ENCODE results near the gene PLCB3.

PLCB3 gene

GRCh38 chr11:64267207-64267945 lies 16.0 kb downstream of the PLCB3 start:
- Histone ChIP-seq H3K36me3 (ENCODE audit: insufficient read depth, low read length) (no peaks in the 10 kb centered on the region; the same call in none of the 2 replicates), H3K9ac (ENCODE audit: low read depth, low read length) (no peak overlapping the region), H3K4me1 (ENCODE audit: insufficient read depth, low read length) (peaks cover 14% of the 10 kb centered on the region; the same call in 1 of the 2 replicates), H3K9me3 (ENCODE audit: control insufficient read depth, insufficient read depth, low read length) (no peaks in the 10 kb centered on the region)

- Histone ChIP-seq H3K9me3 (ENCODE audit: control insufficient read depth, insufficient read depth, low read length) (no peaks in the 10 kb centered on the region), H3K4me1 (ENCODE audit: insufficient read depth, low read length) (peaks cover 12% of the 10 kb centered on the region; the same call in 1 of the 2 replicates), H3K36me3 (ENCODE audit: insufficient read depth, low read length) (no peaks in the 10 kb centered on the region; the same call in 1 of the 2 replicates), H3K9ac (ENCODE audit: low read depth, low read length) (peak overlapping the region; percentile 88)
Measured at GRCh38 chr11:64268025-64268892, 16.9 kb downstream of the PLCB3 start.

GRCh38 chr11:64268893-64269539 lies 17.7 kb downstream of the PLCB3 start:
- H3K36me3 ChIP-seq (ENCODE audit: insufficient read depth, low read length): no peaks in the 10 kb centered on the region; the same call in 1 of the 2 replicates
- peaks cover 5% of the 10 kb centered on the region; the same call in 1 of the 2 replicates for H3K4me1 ChIP-seq (ENCODE audit: insufficient read depth, low read length)
- no peaks in the 10 kb centered on the region for H3K9me3 ChIP-seq (ENCODE audit: control insufficient read depth, insufficient read depth, low read length)
- peak overlapping the region; percentile 88 for H3K9ac ChIP-seq (ENCODE audit: low read depth, low read length)

GRCh38 chr11:64269540-64270220 lies 18.4 kb downstream of the PLCB3 start:
- peaks cover 5% of the 10 kb centered on the region; the same call in 1 of the 2 replicates for H3K4me1 ChIP-seq (ENCODE audit: insufficient read depth, low read length)
- H3K9ac ChIP-seq (ENCODE audit: low read depth, low read length): peak overlapping the region; percentile 88
- no peaks in the 10 kb centered on the region for H3K9me3 ChIP-seq (ENCODE audit: control insufficient read depth, insufficient read depth, low read length)
- no peaks in the 10 kb centered on the region; the same call in 1 of the 2 replicates for H3K36me3 ChIP-seq (ENCODE audit: insufficient read depth, low read length)

GRCh38 chr11:64275031-64275800 lies 23.9 kb downstream of the PLCB3 start:
- Histone ChIP-seq H3K9ac (ENCODE audit: low read depth, low read length) (no peak overlapping the region), H3K36me3 (ENCODE audit: insufficient read depth, low read length) (no peaks in the 10 kb centered on the region)

GRCh38 chr11:64275841-64276240 lies 24.5 kb downstream of the PLCB3 start:
- H3K36me3 ChIP-seq (ENCODE audit: insufficient read depth, low read length): no peaks in the 10 kb centered on the region
- H3K4me1 ChIP-seq (ENCODE audit: insufficient read depth, low read length): peaks cover 8% of the 10 kb centered on the region; the same call in 1 of the 2 replicates
- no peak overlapping the region for H3K9ac ChIP-seq (ENCODE audit: low read depth, low read length)
- no peaks in the 10 kb centered on the region for H3K9me3 ChIP-seq (ENCODE audit: control insufficient read depth, insufficient read depth, low read length)

More at GRCh38 chr11:64275031-64275800, 23.9 kb downstream of the PLCB3 start:
- Histone ChIP-seq H3K9me3 (ENCODE audit: control insufficient read depth, insufficient read depth, low read length) (no peaks in the 10 kb centered on the region), H3K4me1 (ENCODE audit: insufficient read depth, low read length) (peaks cover 8% of the 10 kb centered on the region; the same call in 1 of the 2 replicates)

- Histone ChIP-seq H3K9me3 (ENCODE audit: control insufficient read depth, insufficient read depth, low read length) (no peaks in the 10 kb centered on the region), H3K36me3 (ENCODE audit: insufficient read depth, low read length) (no peaks in the 10 kb centered on the region), H3K4me1 (ENCODE audit: insufficient read depth, low read length) (peaks cover 8% of the 10 kb centered on the region; the same call in 1 of the 2 replicates), H3K9ac (ENCODE audit: low read depth, low read length) (no peak overlapping the region)
Measured at GRCh38 chr11:64276653-64277431, 25.5 kb downstream of the PLCB3 start.

- H3K36me3 ChIP-seq (ENCODE audit: insufficient read depth, low read length): no peaks in the 10 kb centered on the region; the same call in 1 of the 2 replicates
- H3K4me1 ChIP-seq (ENCODE audit: insufficient read depth, low read length): peaks cover 8% of the 10 kb centered on the region; the same call in 1 of the 2 replicates
- no peak overlapping the region for H3K9ac ChIP-seq (ENCODE audit: low read depth, low read length)
- no peaks in the 10 kb centered on the region for H3K9me3 ChIP-seq (ENCODE audit: control insufficient read depth, insufficient read depth, low read length)
Measured at GRCh38 chr11:64278576-64279190, 27.4 kb downstream of the PLCB3 start.

- H3K9ac ChIP-seq (ENCODE audit: low read depth, low read length): no peak overlapping the region
- H3K9me3 ChIP-seq (ENCODE audit: control insufficient read depth, insufficient read depth, low read length): no peaks in the 10 kb centered on the region
- H3K36me3 ChIP-seq (ENCODE audit: insufficient read depth, low read length): no peaks in the 10 kb centered on the region; the same call in 1 of the 2 replicates
- H3K4me1 ChIP-seq (ENCODE audit: insufficient read depth, low read length): peaks cover 4% of the 10 kb centered on the region; the same call in 1 of the 2 replicates
Measured at GRCh38 chr11:64281957-64282770, 30.8 kb downstream of the PLCB3 start.

- no peaks in the 10 kb centered on the region for H3K9me3 ChIP-seq (ENCODE audit: control insufficient read depth, insufficient read depth, low read length)
- 0 out of 2 replicates have a peak, but pooled peaks cover 4% of the 10 kb centered on the region for H3K4me1 ChIP-seq (ENCODE audit: insufficient read depth, low read length)
- no peaks in the 10 kb centered on the region; the same call in 1 of the 2 replicates for H3K36me3 ChIP-seq (ENCODE audit: insufficient read depth, low read length)
- H3K9ac ChIP-seq (ENCODE audit: low read depth, low read length): no peak overlapping the region
Measured at GRCh38 chr11:64283092-64283491, 31.8 kb downstream of the PLCB3 start.

GRCh38 chr11:64284048-64284961 lies 33.0 kb downstream of the PLCB3 start, which contains the start of gene BAD:
Gene BAD (minus strand): TSS chr11:64284665. CDS start chr11:64284368, 297 bp downstream.
- Histone ChIP-seq H3K36me3 (ENCODE audit: insufficient read depth, low read length) (no peaks in the 10 kb centered on the region; the same call in 1 of the 2 replicates), H3K4me1 (ENCODE audit: insufficient read depth, low read length) (0 out of 2 replicates have a peak, but pooled peaks cover 4% of the 10 kb centered on the region)

More at GRCh38 chr11:64284048-64284961, 33.0 kb downstream of the PLCB3 start, which contains the start of gene BAD:
- peak within 1 kb of the TSS; percentile 92 for H3K9ac ChIP-seq (ENCODE audit: low read depth, low read length)
- no peaks in the 10 kb centered on the region for H3K9me3 ChIP-seq (ENCODE audit: control insufficient read depth, insufficient read depth, low read length)

Data from ES-I3 (cell line).